Measurements from ENCODE around the gene NELL1.

Gene NELL1

GRCh38 chr11:21520244-21520643, 850.9 kb downstream of the NELL1 start:
- no peak for DNase-seq

GRCh38 chr11:21529187-21529586, 859.8 kb downstream of the NELL1 start:
- DNase-seq, result no peak

DNA sequence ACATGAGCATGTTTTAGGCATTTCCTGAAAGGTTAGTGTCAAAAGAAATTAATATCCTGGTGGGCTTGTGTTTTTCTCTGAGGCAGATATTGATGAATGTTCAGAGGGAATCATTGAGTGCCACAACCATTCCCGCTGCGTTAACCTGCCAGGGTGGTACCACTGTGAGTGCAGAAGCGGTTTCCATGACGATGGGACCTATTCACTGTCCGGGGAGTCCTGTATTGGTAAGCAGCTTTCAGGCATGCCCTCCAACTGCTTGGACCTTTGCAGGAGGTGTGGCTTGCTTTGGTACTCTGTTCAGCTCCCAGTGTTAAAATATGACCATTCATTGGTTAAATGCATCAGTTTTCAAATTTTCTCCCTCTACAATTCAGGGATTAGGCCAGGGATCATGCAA, 864.9 kb downstream of the NELL1 start:
- DNase-seq, result no peak

- DNase-seq, result no peak
Observed at GRCh38 chr11:21537980-21538379, 868.6 kb downstream of the NELL1 start.

DNA sequence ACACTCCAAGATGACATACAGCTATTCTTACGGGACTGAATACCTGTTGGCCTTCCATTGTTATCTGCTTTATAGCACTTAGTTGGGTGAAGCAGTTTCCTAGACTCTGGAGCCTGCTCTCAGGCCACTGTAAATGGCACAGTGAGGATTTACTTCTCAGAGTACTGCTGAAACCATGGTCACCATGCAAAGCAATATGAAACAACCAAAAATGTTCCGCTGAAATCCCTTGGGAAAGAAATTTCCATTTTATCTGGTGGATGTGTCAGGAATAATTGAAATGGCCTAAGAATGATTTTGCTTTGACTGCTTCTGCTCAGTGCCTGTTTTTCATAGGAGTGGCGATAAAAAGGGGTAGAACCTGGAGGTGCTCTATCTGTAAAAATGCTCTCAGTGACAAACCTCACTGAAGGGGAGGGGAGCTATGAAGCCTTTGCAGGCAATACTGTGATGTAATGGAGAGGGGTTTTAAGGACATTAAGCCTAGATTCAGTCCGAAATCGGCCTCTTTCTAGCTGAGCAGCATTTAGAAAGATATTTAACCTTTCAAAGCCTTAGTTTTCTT, 871.9 kb downstream of the NELL1 start:
- DNase-seq, result no peak

DNA sequence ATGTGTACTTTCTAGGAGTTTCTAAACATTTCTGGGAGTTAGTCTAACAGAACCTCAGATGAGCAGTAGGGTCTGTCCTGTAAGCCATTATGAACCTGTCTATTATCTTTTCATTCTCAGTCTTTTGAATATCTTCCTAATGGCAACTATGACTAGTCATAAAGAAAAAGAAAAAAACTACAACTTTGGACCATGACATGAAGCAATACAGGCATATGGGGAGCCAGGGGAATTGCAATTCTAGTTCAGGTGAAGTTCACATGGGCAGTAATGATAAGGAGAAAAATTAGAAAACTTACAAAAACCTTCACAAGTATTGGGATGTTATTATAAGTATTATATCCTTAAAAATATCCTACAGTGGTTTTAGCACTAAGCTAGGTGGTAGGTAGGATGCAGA, 874.5 kb downstream of the NELL1 start:
- DNase-seq, result no peak

DNA sequence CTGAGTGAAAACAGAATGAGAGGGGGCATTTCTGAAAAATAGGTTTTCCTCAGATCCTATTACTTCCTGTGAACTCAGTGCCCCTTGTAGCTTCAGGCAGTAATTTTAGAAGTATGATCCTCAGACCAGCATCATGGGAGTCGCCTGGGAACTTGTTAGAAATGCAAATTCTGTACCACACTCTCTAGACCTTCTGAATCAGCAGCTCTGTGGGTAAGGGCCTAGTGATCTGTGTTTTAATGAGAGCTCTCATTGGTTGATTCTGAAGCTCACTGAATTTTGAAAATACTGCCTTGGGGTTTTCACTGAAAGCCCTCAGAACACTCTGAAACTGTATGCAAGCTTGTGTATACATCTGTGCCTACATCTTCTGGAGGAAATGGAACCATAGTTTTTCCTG, 876.3 kb downstream of the NELL1 start:
- DNase-seq, result no peak

DNA sequence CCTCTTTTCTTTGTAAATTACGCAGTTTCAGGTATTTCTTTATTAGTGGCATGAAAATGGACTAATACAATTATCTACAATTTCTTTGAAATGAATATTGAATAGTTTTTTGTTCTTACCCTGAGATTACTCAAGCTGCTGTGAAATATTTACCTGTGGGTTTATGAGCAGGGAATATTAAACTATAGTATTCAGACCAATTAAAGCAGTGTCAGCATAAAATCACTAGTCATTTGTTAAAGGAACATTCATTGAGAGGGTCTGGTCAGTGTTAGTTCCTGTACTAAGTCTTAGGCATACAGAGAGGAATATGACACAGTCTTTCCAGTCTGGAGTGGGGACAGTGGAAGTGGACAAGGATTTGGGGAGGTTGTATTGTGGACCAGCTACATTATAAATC, 877.3 kb downstream of the NELL1 start:
- DNase-seq, result no peak

- DNase-seq, result no peak
Observed at GRCh38 chr11:21552911-21553310, 883.5 kb downstream of the NELL1 start.

DNA sequence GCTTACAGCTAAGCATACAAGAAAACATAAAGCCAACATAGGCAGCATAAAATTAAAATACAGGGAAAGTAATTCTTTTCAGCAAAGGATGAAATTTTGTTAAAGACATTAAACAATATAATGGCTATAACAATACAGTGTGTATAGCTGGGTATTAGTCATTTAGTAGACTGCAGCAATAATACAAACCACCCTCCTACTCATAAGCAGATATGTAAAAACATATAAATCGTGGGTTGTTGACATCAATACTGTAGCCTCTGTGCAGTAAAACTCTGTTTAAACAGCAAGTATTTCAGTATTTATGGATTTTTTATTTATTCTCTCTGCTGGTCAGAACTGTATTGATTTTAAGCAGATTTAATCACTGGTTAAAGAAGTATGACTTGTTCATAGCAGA, 884.4 kb downstream of the NELL1 start:
- no peak for DNase-seq

GRCh38 chr11:21554284-21554683, 884.9 kb downstream of the NELL1 start:
- no peak for DNase-seq

DNA sequence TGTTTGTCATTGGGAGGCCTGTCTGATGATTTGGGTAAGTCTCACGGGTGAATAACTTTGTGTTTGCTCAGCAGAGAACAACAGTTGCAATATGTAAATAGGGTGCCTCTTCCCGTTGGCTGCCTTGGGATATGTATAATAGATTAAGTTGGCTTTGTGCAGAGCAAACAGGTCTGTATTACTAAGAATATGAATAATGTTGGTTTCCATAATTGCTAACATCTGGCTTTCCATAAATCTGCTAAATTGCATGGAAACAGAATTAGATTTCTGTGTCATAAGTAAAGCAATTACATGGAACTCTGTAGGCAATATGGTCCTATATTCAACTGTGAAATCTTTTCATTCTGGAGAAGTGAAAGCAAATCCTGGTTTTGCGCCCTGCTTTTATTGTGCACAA, 887.5 kb downstream of the NELL1 start:
- DNase-seq, result no peak

GRCh38 chr11:21560466-21560975, 891.1 kb downstream of the NELL1 start:
- DNase-seq, result no peak

DNA sequence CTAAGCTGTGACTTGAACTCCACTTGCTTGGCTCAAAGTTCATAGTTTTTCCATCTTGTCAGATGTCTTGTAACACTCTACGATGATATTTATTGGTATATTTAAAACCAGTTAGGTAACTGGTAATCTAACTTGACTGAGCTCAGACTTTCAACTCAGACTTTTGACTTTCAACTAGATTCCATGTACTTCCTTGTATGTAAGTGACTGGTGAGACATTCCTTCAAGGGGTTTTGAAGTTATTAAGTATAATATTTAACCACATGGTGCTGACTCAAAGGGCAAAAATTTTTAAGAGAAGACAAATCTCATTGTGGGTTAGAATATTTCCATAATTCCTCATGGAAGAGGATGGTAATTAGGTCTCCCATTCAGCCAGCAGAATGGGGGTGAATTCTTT, 892.2 kb downstream of the NELL1 start:
- no peak for DNase-seq

DNA sequence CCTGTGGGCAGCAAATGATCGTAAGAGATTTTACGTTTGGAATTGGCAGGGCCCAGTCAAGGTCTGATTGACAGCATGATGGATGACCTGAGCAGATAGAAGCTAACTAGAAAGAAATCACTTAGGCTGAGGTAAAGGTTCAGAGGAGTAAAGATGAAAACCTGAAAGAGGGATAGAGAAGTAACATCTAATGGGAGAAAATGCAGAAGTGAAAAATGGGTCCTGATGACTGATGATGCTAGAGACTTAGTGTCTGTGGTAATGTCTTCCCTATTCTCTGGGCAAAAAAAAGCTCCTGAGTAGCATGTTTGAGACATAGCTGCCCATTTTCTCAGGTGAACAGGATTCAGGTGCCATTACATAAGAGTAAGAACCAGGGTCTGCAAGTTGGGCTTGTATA, 894.7 kb downstream of the NELL1 start:
- DNase-seq, result no peak

GRCh38 chr11:21564833-21565682, 895.7 kb downstream of the NELL1 start:
- DNase-seq, result no peak

- no peak for DNase-seq
Observed at GRCh38 chr11:21566521-21567117, 897.2 kb downstream of the NELL1 start.

DNA sequence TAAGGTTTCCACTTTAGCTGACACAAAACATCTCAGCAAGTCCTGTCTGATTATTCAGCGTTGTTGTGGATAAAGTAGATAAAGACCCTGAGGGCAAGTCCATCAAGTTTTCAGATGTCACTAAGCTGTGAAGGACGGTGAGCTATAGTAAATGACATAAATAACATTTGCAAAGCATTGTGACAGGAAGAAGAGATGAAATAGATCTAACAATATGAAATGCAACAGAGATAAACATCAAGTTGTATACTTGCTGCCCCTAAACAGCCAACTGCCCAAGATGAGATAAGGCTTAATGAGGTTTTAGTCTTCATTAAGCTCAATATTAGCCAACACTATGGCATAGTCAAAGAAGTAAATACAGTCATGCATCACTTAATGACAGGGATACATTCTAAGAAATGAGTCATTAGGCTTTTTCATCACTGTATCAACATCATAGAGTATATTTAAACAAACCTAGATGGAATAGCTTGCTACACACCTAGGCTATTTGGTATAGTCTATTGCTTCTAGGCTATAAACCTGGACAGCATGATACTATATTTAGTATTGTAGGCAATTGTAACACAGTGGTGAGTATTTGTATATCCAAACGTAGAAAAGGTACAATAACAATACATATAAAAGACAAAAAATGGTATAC, 898.4 kb downstream of the NELL1 start:
- no peak for DNase-seq

GRCh38 chr11:21572210-21572609, 902.8 kb downstream of the NELL1 start:
- no peak for DNase-seq

DNA sequence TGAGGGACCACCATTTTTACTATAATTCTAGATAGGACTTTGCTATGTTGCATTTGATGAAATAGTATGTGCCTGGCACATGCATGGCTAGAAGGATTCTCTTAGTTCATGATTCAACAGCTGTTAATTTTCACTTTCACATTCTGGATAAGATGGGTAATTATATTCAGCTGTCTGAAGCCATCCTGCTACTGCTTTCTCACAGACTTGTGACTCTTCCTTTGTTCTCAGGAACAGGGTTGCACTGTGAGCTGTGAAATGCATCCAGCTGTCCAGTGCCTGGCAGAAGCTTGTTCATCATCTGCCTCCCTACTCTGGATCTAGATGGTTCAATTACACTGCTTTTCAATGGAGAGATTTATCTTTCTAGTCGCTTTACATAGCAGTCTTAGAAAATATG, 913.4 kb downstream of the NELL1 start:
- no peak for DNase-seq

DNA sequence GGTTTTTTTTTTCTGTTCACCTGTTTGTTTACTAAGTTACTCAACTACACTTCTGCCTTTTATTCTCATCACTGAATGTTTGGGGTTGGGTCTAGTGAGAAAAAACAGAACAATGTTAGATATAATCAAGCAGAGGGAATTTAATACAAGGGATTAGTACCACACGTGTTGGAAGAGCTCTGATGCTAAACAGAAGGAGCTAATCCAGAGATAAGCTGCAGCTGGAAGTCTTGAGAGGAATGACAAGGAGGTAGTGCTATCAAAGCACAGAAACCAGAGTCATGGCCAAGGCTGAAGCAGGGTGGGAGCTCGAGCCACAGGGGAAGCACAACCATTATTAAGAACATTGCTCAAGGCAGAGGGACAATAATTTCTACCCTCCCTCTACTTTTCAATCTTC, 919.4 kb downstream of the NELL1 start:
- no peak for DNase-seq

GRCh38 chr11:21602699-21603098, 933.3 kb downstream of the NELL1 start:
- no peak for DNase-seq

DNA sequence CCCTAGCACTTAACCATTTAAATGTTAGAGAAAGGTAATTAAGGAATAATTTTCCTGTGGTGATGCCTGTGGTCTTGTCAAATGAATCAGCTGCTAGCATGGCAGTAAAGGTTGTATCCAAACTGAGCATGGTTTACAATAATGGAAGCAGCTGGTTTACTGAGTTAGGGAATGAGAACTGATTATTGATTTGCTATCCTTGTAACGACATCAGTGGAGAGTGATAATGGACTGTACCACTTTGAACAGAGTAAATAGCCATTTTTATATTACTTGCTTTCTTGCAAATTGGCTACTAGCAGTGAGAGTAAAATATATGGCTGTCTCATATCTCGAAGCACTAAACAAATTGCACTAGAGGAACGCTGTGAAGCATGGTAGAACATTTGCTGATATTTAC, 934.5 kb downstream of the NELL1 start:
- no peak for DNase-seq

GRCh38 chr11:21604564-21604963, 935.2 kb downstream of the NELL1 start:
- DNase-seq, result no peak

All from NK-92 treated with Interleukin-12 subunit alpha and Interleukin-12 subunit beta, amount 100 ng/mL, for 24 hours (cell line).